Head of caudate nucleus (tissue), 42 donors: ENCODE measurements around the gene DOC2B.
"Not testable (repeated sequence)": the region's sequence is repeated elsewhere in the genome, so short reads cannot be mapped to it uniquely, and the experiment has no call there.

ENCODE experiments used
- DNase-seq, 42 donors: peaks; one replicate each; pipeline versions ENCODE4 v3.0.0 to v3.0.0-alpha.2; 2020 to 2021; ENCODE audit warnings: mixed read lengths in 7 of 42
- intact Hi-C: fragments of 100-400 bp; cut with DNase I; formaldehyde crosslinking; loops from one replicate; pipeline ENCODE4 v1.15.0; 2022

DOC2B gene

GRCh38 chr17:215563-216478 is 34.4 kb upstream of the DOC2B start:
- DNase-seq: peak in 5 of 42 donors; percentile 19 to 57 (median 28)
- intact Hi-C loops: not testable (repeated sequence)

GRCh38 chr17:214881-215331 is 33.5 kb upstream of the DOC2B start:
- peak in 2 of 42 donors; percentile 9 to 22 for DNase-seq
- intact Hi-C loops: no loop called here

- intact Hi-C loops: no loop called here
- peak in 5 of 42 donors; percentile 5 to 27 (median 20) for DNase-seq
These were observed 32.0 kb upstream of the DOC2B start for GRCh38 chr17:213286-214105.

GRCh38 chr17:210402-210801 is 29.0 kb upstream of the DOC2B start:
- intact Hi-C loops: no loop called here
- DNase-seq: peak in 4 of 42 donors; percentile 7 to 19 (median 14)

GRCh38 chr17:208429-208828 is 27.0 kb upstream of the DOC2B start:
- DNase-seq: peak in 2 of 42 donors; percentile 22 to 28
- intact Hi-C loops: no loop called here

GRCh38 chr17:207775-208174 is 26.3 kb upstream of the DOC2B start:
- intact Hi-C loops: no loop called here
- peak in 1 of 42 donors; percentile 9 for DNase-seq

- peak in 14 of 42 donors; percentile 22 to 65 (median 31) for DNase-seq
- intact Hi-C loops: no loop called here
These were observed 25.6 kb upstream of the DOC2B start for GRCh38 chr17:206941-207560.

- DNase-seq: peak in 1 of 42 donors; percentile 2
- intact Hi-C loops: not testable (repeated sequence)
These were observed 25.0 kb upstream of the DOC2B start for GRCh38 chr17:206484-206883.

GRCh38 chr17:205817-206216 is 24.4 kb upstream of the DOC2B start:
- intact Hi-C loops: no loop called here
- peak in 3 of 42 donors; percentile 7 to 22 (median 21) for DNase-seq

GRCh38 chr17:205148-205669 is 23.8 kb upstream of the DOC2B start:
- intact Hi-C loops: no loop called here
- DNase-seq: peak in 13 of 42 donors; percentile 9 to 57 (median 33)

- intact Hi-C loops: no loop called here
- DNase-seq: peak in 10 of 42 donors; percentile 18 to 58 (median 30)
These were observed 23.1 kb upstream of the DOC2B start for GRCh38 chr17:204427-205147.

GRCh38 chr17:202501-202951 is 21.1 kb upstream of the DOC2B start:
- intact Hi-C loops: no loop called here
- DNase-seq: peak in 4 of 42 donors; percentile 6 to 25 (median 23)

GRCh38 chr17:201736-202135 is 20.3 kb upstream of the DOC2B start:
- intact Hi-C loops: not testable (repeated sequence)
- DNase-seq: peak in 1 of 42 donors; percentile 10

GRCh38 chr17:201257-201656 is 19.8 kb upstream of the DOC2B start:
- DNase-seq, intact Hi-C loops: not testable (repeated sequence)

- intact Hi-C loops: no loop called here
- DNase-seq: peak in 1 of 42 donors; percentile 20
These were observed 19.1 kb upstream of the DOC2B start for GRCh38 chr17:200586-200985.

- peak in 1 of 42 donors; percentile 25 for DNase-seq
- intact Hi-C loops: no loop called here
These were observed 18.5 kb upstream of the DOC2B start for GRCh38 chr17:199806-200545.

- peak in 2 of 42 donors; percentile 13 to 27 for DNase-seq
- intact Hi-C loops: no loop called here
These were observed 17.7 kb upstream of the DOC2B start for GRCh38 chr17:199191-199604.
